Thyroid gland (tissue), 4 donors: ENCODE data around the gene STK24. TPM values are rescaled to one million over a fixed set of nuclear protein-coding genes. Genes with fewer than 3 reads are reported as not detected.

ENCODE experiments used
- DNase-seq, 2 donors: peaks; one replicate each; pipeline ENCODE4 v3.0.0-alpha.2; 2019
- H3K27ac ChIP-seq, 3 donors: fragments of 200-600 bp; sonication (generic); 1 replicate in 2 of 3; 2 replicates in 1 of 3; pipeline ENCODE4 v1.5.1; 2016 to 2019; ENCODE audit warnings: mild to moderate bottlenecking in 1 of 3, moderate library complexity in 1 of 3
- H3K27me3 ChIP-seq: fragments of 200-600 bp; sonication (generic); one replicate; pipeline ENCODE4 v1.5.1; 2019
- H3K36me3 ChIP-seq, 2 donors: fragments of 200-600 bp; sonication (generic); one replicate each; pipeline ENCODE4 v1.5.1; 2016 to 2019
- H3K4me1 ChIP-seq, 2 donors: fragments of 200-600 bp; sonication (generic); one replicate each; pipeline ENCODE4 v1.5.1; 2017 to 2019
- H3K4me3 ChIP-seq, 3 donors: fragments of 200-600 bp; sonication (generic); replicated peaks in 1 of 3; 1 replicate in 2 of 3; 2 replicates in 1 of 3; pipeline ENCODE4 v1.5.1; 2016; ENCODE audit warnings: mild to moderate bottlenecking in 1 of 3
- H3K9me3 ChIP-seq: fragments of 200-600 bp; sonication (generic); one replicate; pipeline ENCODE4 v1.5.1; 2017
- CTCF ChIP-seq, 6 experiments: fragments of 200-600 bp in 3 of 6; fragments of 450-650 bp in 3 of 6; sonication (generic) in 3 of 6; IDR thresholded peaks; one replicate each; pipeline ENCODE4 v1.5.1; 2016 to 2019; ENCODE audit warnings: antibody characterized with exemption in 6 of 6, mild to moderate bottlenecking in 2 of 6, inconsistent platforms in 1 of 6, moderate library complexity in 1 of 6
- POLR2A ChIP-seq, 2 donors: fragments of 450-650 bp; IDR thresholded peaks; one replicate each; pipeline ENCODE4 v1.6.1; 2017; ENCODE audit warnings: antibody characterized with exemption in 2 of 2, mild to moderate bottlenecking in 2 of 2, moderate library complexity in 1 of 2
- WGBS, 2 donors: methylation state at CpG; one replicate each; pipeline ENCODE4 v1.1.5; 2017; 5-methylcytosine and 5-hydroxymethylcytosine counted together
- intact Hi-C: fragments of 100-400 bp; cut with DNase I; formaldehyde crosslinking; loops from one replicate; pipeline ENCODE4 v1.15.1; 2023
- total RNA-seq, 4 donors: library from RNA; depleted of rRNA; stranded (reverse); fragments of >200 nt; gene quantifications; one replicate each; pipeline ENCODE4 v1.2.3, GENCODE V29; 2016

Gene STK24
- total RNA-seq, 4 donors from 2014 or later: 74.5 to 102 (median 90.7) TPM

GRCh38 chr13:98438246-98439125 lies 138.4 kb downstream of the STK24 start:
- Histone ChIP-seq H3K9me3 (no peaks in the 10 kb centered on the region), H3K27ac (no peak overlapping the region), H3K4me1 (no peaks in the 10 kb centered on the region), H3K4me3 (no peak overlapping the region), H3K36me3 (peaks cover 11 to 15% of the 10 kb centered on the region in 2 donors), H3K27me3 (no peaks in the 10 kb centered on the region)
- no peak for DNase-seq
- intact Hi-C loops: no loop called here
- 90 to 97% methylated on average over 26 of the region's 27 CpGs for WGBS, 2 donors
- TF ChIP-seq POLR2A (IDR thresholded peaks at IDR 0.05) (no peak), CTCF (IDR thresholded peaks at IDR 0.05) (no peak)

GRCh38 chr13:98436233-98436910 lies 140.5 kb downstream of the STK24 start:
- no peaks in the 10 kb centered on the region for H3K27me3 ChIP-seq
- TF ChIP-seq CTCF (IDR thresholded peaks at IDR 0.05) (no peak), POLR2A (IDR thresholded peaks at IDR 0.05) (no peak)
- peaks cover 11 to 15% of the 10 kb centered on the region in 2 donors for H3K36me3 ChIP-seq
- H3K27ac ChIP-seq: no peak overlapping the region
- H3K9me3 ChIP-seq: no peaks in the 10 kb centered on the region
- no peaks in the 10 kb centered on the region for H3K4me1 ChIP-seq
- intact Hi-C loops: no loop called here
- no peak overlapping the region for H3K4me3 ChIP-seq
- DNase-seq: no peak
- 81 to 91% methylated on average over 12 of the region's 12 CpGs for WGBS, 2 donors

- WGBS, 2 donors: 90% methylated on average over 11 of the region's 11 CpGs
- intact Hi-C loops: no loop called here
- Histone ChIP-seq H3K27me3 (no peaks in the 10 kb centered on the region), H3K36me3 (peaks cover 5 to 7% of the 10 kb centered on the region in 2 donors), H3K4me3 (no peak overlapping the region), H3K27ac (no peak overlapping the region), H3K9me3 (no peaks in the 10 kb centered on the region), H3K4me1 (peaks cover 4% of the 10 kb centered on the region in 2 donors)
- DNase-seq: no peak
- TF ChIP-seq CTCF (IDR thresholded peaks at IDR 0.05) (no peak), POLR2A (IDR thresholded peaks at IDR 0.05) (no peak)
Measured at GRCh38 chr13:98435376-98435775, 141.5 kb downstream of the STK24 start.

GRCh38 chr13:98434060-98434459 lies 142.8 kb downstream of the STK24 start:
- 96% methylated on average over 6 of the region's 6 CpGs for WGBS, 2 donors
- intact Hi-C loops: loop anchor here (5.0 kb wide), 1 partner anchor 577 kb away; no protein-coding TSS in a partner anchor

More at GRCh38 chr13:98434060-98434459, 142.8 kb downstream of the STK24 start:
- Histone ChIP-seq H3K4me1 (peaks cover 4% of the 10 kb centered on the region in 2 donors), H3K27ac (no peak overlapping the region), H3K4me3 (no peak overlapping the region), H3K36me3 (no peaks in the 10 kb centered on the region), H3K9me3 (no peaks in the 10 kb centered on the region), H3K27me3 (no peaks in the 10 kb centered on the region)
- TF ChIP-seq POLR2A (IDR thresholded peaks at IDR 0.05) (no peak), CTCF (IDR thresholded peaks at IDR 0.05) (no peak)
- DNase-seq: no peak
